C4-2B (cell line): Measurements from ENCODE around the gene IL1R2.

ENCODE experiments used
- H3K27ac ChIP-seq: fragments of 450-650 bp; 2 replicates; pipeline ENCODE4 v1.5.1; 2017
- ZFX ChIP-seq: fragments of 450-650 bp; IDR thresholded peaks from 2 replicates; pipeline ENCODE4 v1.6.1; 2017
- TF ChIP-seq, protein P1 (sequence below): fragments of 450-650 bp; conservative IDR thresholded peaks from 2 replicates; pipeline ENCODE4 v1.5.1; 2017; ENCODE audit warnings: mild to moderate bottlenecking

IL1R2 gene

DNA sequence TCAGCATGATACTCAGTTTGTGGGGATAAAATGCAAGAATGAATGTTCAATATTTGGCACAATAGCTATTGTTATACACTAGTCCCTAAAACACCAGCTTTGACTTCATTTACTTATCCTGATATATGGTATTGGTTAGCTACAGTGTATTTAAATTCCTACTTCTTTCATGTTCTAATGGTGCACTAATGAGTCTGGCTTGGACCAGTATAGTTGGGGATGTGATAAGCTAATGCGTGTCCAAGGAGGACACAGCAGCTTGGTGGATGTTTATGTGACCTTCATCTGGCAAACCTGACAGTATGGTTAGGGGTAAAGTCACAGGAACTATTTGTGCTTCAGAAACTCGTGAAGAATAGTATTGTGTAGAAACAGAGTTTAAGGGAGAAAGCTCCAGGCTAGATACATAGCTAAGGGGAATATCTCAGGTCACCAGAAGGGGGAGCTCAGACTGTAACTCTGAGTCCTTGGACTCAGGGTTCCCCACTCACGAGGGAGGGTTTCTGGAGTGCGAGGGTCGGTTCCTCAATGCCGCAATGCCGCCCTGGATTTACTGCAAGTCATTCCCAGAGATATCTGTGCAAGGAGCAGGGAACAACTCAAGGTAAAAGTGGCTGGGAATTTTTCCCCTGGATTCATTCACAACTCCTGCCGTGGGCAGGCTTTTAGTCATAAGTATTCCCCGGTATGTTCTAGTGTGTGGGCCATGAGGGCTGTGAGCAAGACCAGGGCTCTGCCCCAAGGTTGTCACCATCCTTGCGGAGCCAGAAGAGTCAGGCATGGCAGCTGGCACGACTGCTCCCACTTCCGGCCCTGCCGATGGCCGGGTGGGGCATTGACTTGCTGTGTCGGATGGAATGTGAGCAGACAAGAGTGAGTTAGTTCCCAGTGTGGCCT is 14.5 kb downstream of the IL1R2 start:
- TF ChIP-seq, protein P1, sequence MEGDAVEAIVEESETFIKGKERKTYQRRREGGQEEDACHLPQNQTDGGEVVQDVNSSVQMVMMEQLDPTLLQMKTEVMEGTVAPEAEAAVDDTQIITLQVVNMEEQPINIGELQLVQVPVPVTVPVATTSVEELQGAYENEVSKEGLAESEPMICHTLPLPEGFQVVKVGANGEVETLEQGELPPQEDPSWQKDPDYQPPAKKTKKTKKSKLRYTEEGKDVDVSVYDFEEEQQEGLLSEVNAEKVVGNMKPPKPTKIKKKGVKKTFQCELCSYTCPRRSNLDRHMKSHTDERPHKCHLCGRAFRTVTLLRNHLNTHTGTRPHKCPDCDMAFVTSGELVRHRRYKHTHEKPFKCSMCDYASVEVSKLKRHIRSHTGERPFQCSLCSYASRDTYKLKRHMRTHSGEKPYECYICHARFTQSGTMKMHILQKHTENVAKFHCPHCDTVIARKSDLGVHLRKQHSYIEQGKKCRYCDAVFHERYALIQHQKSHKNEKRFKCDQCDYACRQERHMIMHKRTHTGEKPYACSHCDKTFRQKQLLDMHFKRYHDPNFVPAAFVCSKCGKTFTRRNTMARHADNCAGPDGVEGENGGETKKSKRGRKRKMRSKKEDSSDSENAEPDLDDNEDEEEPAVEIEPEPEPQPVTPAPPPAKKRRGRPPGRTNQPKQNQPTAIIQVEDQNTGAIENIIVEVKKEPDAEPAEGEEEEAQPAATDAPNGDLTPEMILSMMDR, result peak; percentile 83
- TF ChIP-seq ZFX, result no peak
- no peak overlapping the region for H3K27ac ChIP-seq

DNA sequence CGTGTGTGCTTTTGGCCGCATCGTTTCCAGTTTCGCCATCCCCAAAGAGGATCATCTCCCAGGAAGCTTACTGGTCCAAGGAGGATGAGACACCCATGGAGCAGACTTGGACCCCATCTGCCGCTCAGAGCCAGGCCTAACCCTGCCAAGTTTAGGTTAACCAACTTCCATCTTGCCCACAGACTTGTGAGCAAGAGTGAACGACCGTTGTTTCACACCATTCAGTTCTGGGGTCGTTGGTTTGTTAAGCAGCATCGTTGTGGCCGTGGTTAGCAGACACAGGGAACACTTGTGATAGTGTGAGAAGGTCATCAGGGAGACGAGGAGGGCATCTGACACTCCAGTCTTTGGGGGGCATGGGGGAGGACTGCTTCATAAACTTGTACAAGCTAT is 15.1 kb downstream of the IL1R2 start:
- TF ChIP-seq, protein P1, result no peak
- no peak for TF ChIP-seq ZFX

DNA sequence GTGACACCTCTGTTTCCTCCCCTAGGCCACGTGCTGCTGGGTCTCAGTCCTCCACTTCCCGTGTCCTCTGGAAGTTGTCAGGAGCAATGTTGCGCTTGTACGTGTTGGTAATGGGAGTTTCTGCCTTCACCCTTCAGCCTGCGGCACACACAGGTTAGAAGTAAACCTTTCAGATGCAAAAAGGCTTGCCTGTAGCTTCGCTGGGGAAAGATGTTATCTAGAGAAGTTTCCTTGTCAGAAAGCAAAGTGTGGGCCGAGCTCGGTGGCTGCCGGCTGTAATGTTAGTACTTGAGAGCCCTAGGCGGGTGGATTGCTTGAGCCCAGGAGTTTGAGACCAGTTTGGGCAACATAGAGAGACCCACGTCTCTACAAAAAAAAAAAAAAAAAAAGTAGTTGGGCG is 16.7 kb downstream of the IL1R2 start:
- H3K27ac ChIP-seq, result no peak overlapping the region

More for the DNA sequence above, 15.1 kb downstream of the IL1R2 start:
- no peak overlapping the region for H3K27ac ChIP-seq

DNA sequence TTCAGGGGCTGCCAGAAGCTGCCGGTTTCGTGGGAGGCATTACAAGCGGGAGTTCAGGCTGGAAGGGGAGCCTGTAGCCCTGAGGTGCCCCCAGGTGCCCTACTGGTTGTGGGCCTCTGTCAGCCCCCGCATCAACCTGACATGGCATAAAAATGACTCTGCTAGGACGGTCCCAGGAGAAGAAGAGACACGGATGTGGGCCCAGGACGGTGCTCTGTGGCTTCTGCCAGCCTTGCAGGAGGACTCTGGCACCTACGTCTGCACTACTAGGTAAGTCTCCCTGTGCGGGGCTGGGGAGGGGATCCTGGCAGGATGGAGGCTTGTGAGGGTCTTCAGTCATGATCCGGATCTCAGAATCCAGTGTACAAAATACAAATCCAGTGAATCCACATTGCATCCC is 17.8 kb downstream of the IL1R2 start:
- no peak overlapping the region for H3K27ac ChIP-seq
- no peak for TF ChIP-seq ZFX
- TF ChIP-seq, protein P1, result no peak

More for the DNA sequence above, 16.7 kb downstream of the IL1R2 start:
- TF ChIP-seq ZFX, result no peak
- TF ChIP-seq, protein P1, result no peak

DNA sequence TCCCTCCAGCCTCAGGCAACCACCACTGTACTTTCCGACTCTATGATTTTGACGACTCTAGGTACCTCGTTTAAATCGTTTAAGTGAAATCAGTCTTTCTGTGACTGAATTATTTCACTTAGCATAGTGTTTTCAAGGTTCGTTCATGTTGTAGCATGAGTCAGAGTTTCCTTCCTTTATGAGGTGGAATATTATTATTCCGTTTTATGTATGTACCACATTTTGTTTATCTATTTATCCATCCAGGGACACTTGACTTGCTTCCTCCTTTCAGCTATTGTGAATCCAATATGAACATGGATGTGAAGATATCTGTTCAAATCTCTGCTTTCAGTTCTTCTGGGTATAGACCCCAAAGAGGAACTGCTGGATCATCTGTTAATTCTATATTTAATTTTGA is 19.1 kb downstream of the IL1R2 start:
- no peak overlapping the region for H3K27ac ChIP-seq

DNA sequence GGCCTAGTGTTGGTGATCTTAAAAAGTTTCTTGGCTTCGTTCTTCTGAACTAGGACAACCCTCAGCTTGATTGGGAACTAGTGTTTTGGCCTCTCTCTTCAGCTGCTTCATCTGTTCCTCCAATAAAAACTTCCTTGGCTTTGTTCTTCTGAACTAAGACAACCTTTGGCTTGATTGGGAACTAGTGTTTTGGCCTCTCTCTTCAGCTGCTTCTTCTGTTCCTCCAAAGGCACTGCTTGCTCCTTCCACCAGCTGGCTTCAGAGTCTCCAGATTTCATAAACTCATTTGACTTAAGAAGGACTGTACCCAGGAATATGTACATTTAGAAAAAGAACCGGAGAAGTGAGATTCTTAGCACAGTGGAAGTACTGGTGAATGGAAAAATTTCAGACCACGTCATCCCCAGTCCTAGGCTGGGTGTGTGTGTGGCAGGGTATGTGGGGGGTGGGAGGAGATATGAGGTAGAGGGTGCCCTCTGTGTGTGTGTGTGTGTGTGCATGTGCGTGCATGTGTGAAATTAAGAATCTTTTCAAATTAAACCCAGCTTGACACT is 20.4 kb downstream of the IL1R2 start:
- H3K27ac ChIP-seq, result no peak overlapping the region
- TF ChIP-seq, protein P1, result no peak
- TF ChIP-seq ZFX, result no peak

More for the DNA sequence above, 19.1 kb downstream of the IL1R2 start:
- TF ChIP-seq, protein P1, result no peak
- TF ChIP-seq ZFX, result no peak

DNA sequence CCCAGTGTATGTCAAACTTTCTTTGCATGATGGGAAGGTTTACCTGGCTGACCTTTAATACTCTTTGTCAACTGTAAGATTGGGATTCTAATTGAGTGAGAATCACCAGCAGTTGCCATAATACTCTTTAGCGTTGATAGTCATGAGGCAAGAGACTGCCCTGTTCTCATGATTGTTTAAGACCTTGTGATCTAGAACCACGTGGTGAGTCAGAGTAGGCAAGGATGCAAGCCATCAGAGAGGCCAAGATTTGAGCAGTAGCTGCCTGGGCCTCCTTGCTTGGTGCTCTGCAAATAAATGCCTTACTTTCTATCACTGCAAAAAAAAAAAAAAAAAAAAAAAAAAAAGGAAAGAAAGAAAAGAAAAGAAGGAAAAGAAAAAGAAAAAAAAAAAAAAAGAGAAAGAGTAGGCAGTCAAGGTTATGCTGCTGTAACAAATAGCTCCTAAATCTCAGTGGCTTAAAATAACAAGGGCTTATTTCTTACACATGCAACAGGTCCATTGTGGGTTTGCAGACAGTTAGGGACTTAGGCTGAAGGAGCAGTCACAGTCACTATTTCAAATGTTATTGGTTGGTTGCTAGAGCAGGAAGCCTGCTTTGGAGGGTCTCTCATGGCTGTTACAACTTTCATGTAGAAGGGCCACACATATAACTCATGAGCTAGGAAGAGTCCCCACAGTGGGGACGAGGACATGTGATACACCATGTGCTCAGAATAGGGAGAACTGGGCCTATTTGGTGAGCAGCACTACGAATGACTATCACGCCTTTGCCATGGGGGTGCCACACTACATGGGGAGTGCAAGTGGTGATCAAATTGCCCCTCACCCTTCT is 21.7 kb downstream of the IL1R2 start:
- TF ChIP-seq, protein P1, result no peak
- no peak for TF ChIP-seq ZFX

More for the DNA sequence above, 21.7 kb downstream of the IL1R2 start:
- H3K27ac ChIP-seq, result no peak overlapping the region
